HepG2 (cell line): Measurements from ENCODE around the gene CEACAM16. TPM values are rescaled to one million over a fixed set of nuclear protein-coding genes. Genes with fewer than 3 reads are reported as not detected.

ENCODE experiments used
- ATAC-seq: fragments of 200-7000 bp; cut with Tn5 transposase; 3 replicates; pipeline ENCODE4 v1.9.1; 2020; ENCODE audit warnings: mild to moderate bottlenecking, moderate library complexity
- BruUV-seq: library from RNA; stranded (reverse); fragments of 400-500 nt; replicated peaks from 2 replicates; lab custom pipeline; 2021; lab: Mats Ljungman, UMichigan
- CTCF ChIA-PET: fragments of 300-600 bp; formaldehyde crosslinking; extraction: SDS; loops from one replicate; lab custom pipeline; 2021; ENCODE audit warnings: low total read pairs, inconsistent platforms, low intra/inter-chr PET ratio; lab: Yijun Ruan, JAX
- POLR2A ChIA-PET: fragments of 350-600 bp; sonication (Branson Sonifier 250); formaldehyde crosslinking; loops from one replicate; lab custom pipeline; 2020; ENCODE audit warnings: antibody characterized with exemption, inconsistent platforms; lab: Yijun Ruan, JAX
- DNase-seq: peaks from one replicate; pipeline ENCODE4 v3.0.0-alpha.2; 2015; ENCODE audit warnings: low spot score
- FAIRE-seq: peaks from 3 replicates; lab custom pipeline; 2011; peaks lifted over from hg19 to GRCh38; lab: Jason Lieb, UNC
- H2AFZ ChIP-seq: one replicate; pipeline ENCODE4 v1.6.1; 2011; ENCODE audit warnings: low read length, inconsistent platforms
- H3K27ac ChIP-seq: fragments of 300-600 bp; 3 replicates; pipeline ENCODE4 v1.8.0; 2011; ENCODE audit warnings: mixed run types, mild to moderate bottlenecking, mixed read lengths, low read length, inconsistent platforms; ENCODE audit not compliant: insufficient read depth; ENCODE audit errors: extremely low read length
- H3K27me3 ChIP-seq, 2 experiments: fragments of 200-600 bp in 1 of 2; 2 replicates in 1 of 2; 3 replicates in 1 of 2; pipeline versions ENCODE4 v1.6.0 to v1.8.0; 2011; ENCODE audit warnings: low read length in 2 of 2, mild to moderate bottlenecking in 2 of 2, moderate library complexity in 2 of 2, inconsistent platforms in 1 of 2; ENCODE audit not compliant: insufficient read depth in 2 of 2, control insufficient read depth in 1 of 2
- H3K36me3 ChIP-seq, 2 experiments: fragments of 200-600 bp in 1 of 2; replicated peaks in 1 of 2; 2 replicates in 1 of 2; 3 replicates in 1 of 2; pipeline versions ENCODE4 v1.5.1 to v1.8.0; 2011; ENCODE audit warnings: low read length in 2 of 2, inconsistent platforms in 1 of 2; ENCODE audit not compliant: insufficient read depth in 2 of 2, control insufficient read depth in 1 of 2
- H3K4me1 ChIP-seq: 2 replicates; pipeline ENCODE4 v1.5.1; 2012; ENCODE audit warnings: low read length, inconsistent platforms; ENCODE audit not compliant: insufficient read depth
- H3K4me2 ChIP-seq: 2 replicates; pipeline ENCODE4 v1.6.0; 2011; ENCODE audit warnings: low read depth, low read length, inconsistent platforms
- H3K4me3 ChIP-seq, 3 experiments: fragments of 200-600 bp in 1 of 3; sonication (generic), shearing (Covaris generic) in 1 of 3; replicated peaks in 1 of 3; 2 replicates each; pipeline ENCODE4 v1.5.1; 2011 to 2016; ENCODE audit warnings: low read length in 3 of 3, inconsistent platforms in 2 of 3, low read depth in 2 of 3, mild to moderate bottlenecking in 2 of 3, control low read depth in 1 of 3, mixed read lengths in 1 of 3; ENCODE audit not compliant: insufficient read depth in 1 of 3
- H3K79me2 ChIP-seq: one replicate; pipeline ENCODE4 v1.6.1; 2011; ENCODE audit warnings: low read length, inconsistent platforms; ENCODE audit not compliant: insufficient read depth
- H3K9ac ChIP-seq: 2 replicates; pipeline ENCODE4 v1.6.0; 2011; ENCODE audit warnings: mild to moderate bottlenecking, low read depth, low read length, inconsistent platforms; ENCODE audit not compliant: insufficient read depth
- H3K9me3 ChIP-seq: 2 replicates; pipeline ENCODE4 v1.5.1; 2012; ENCODE audit warnings: mild to moderate bottlenecking, low read length
- H4K20me1 ChIP-seq: 2 replicates; pipeline ENCODE4 v1.6.0; 2011; ENCODE audit warnings: inconsistent platforms, mild to moderate bottlenecking, low read length, moderate library complexity; ENCODE audit not compliant: insufficient read depth
- ARID5B ChIP-seq: IDR thresholded peaks from 2 replicates; pipeline ENCODE4 v1.4.0; 2020; ENCODE audit warnings: mild to moderate bottlenecking, missing genetic modification reagents
- BCL6 ChIP-seq: IDR thresholded peaks from 2 replicates; pipeline ENCODE4 v1.6.1; 2016; ENCODE audit warnings: missing genetic modification reagents, missing compliant biosample characterization
- DPF2 ChIP-seq: sonication (generic); formaldehyde crosslinking; IDR thresholded peaks from 2 replicates; pipeline ENCODE4 v1.4.0; 2020; ENCODE audit warnings: mild to moderate bottlenecking, low read depth, missing genetic modification reagents, borderline replicate concordance
- LCORL ChIP-seq, 2 experiments: fragments of 450-650 bp in 1 of 2; sonication (generic) in 1 of 2; formaldehyde crosslinking in 1 of 2; IDR thresholded peaks; 2 replicates each; pipeline versions ENCODE4 v1.5.0 to v1.6.1; 2017 to 2020; ENCODE audit warnings: antibody characterized with exemption in 1 of 2, missing genetic modification reagents in 1 of 2
- NRL ChIP-seq: sonication (generic); formaldehyde crosslinking; IDR thresholded peaks from 2 replicates; pipeline ENCODE4 v1.5.0; 2020; ENCODE audit warnings: missing genetic modification reagents, mild to moderate bottlenecking, moderate library complexity, borderline replicate concordance
- PHF21A ChIP-seq: sonication (generic); formaldehyde crosslinking; IDR thresholded peaks from 2 replicates; pipeline ENCODE4 v1.5.0; 2020; ENCODE audit warnings: mild to moderate bottlenecking, missing genetic modification reagents
- RXRA ChIP-seq: sonication (generic); formaldehyde crosslinking; IDR thresholded peaks from 2 replicates; pipeline ENCODE4 v1.5.1; 2020; ENCODE audit warnings: missing genetic modification reagents
- SKI ChIP-seq: fragments of 450-650 bp; IDR thresholded peaks from one replicate; pipeline ENCODE4 v1.6.1; 2018; ENCODE audit warnings: mild to moderate bottlenecking; ENCODE audit not compliant: partially characterized antibody
- TBX2 ChIP-seq: sonication (generic); formaldehyde crosslinking; IDR thresholded peaks from 2 replicates; pipeline ENCODE4 v1.5.0; 2020; ENCODE audit warnings: missing genetic modification reagents, mild to moderate bottlenecking, borderline replicate concordance
- THAP7 ChIP-seq: sonication (generic); formaldehyde crosslinking; IDR thresholded peaks from 2 replicates; pipeline ENCODE4 v1.8.1; 2023; ENCODE audit warnings: mild to moderate bottlenecking, missing genetic modification reagents
- ZNF281 ChIP-seq: sonication (generic); formaldehyde crosslinking; IDR thresholded peaks from 2 replicates; pipeline ENCODE4 v1.4.0; 2020; ENCODE audit warnings: missing genetic modification reagents, borderline replicate concordance
- ZNF333 ChIP-seq: sonication (generic); formaldehyde crosslinking; IDR thresholded peaks from 2 replicates; pipeline ENCODE4 v1.4.0; 2020; ENCODE audit warnings: mild to moderate bottlenecking, missing genetic modification reagents, borderline replicate concordance
- ZNF501 ChIP-seq: sonication (generic); formaldehyde crosslinking; IDR thresholded peaks from 2 replicates; pipeline ENCODE4 v1.5.1; 2020; ENCODE audit warnings: mild to moderate bottlenecking, moderate library complexity, missing genetic modification reagents
- ZNF776 ChIP-seq: sonication (generic); formaldehyde crosslinking; IDR thresholded peaks from 2 replicates; pipeline ENCODE4 v1.4.0; 2020; ENCODE audit warnings: mild to moderate bottlenecking, missing genetic modification reagents
- WGBS: methylation state at CpG from one replicate; pipeline ENCODE4 v1.1.6; 2017; ENCODE audit warnings: low lambda C conversion rate; 5-methylcytosine and 5-hydroxymethylcytosine counted together
- in situ Hi-C: cut with HindIII; loops from 2 replicates; pipeline ENCODE4 v1.10.0; 2017; ENCODE audit warnings: low pct_unique_long_range_greater_than_20kb; ENCODE audit not compliant: extremely low pct_ligation_motif_present
- intact Hi-C: fragments of 100-400 bp; cut with micrococcal nuclease; formaldehyde crosslinking; loops from one replicate; pipeline ENCODE4 v1.10.0; 2022; ENCODE audit not compliant: unreplicated experiment
- polyA plus RNA-seq, 8 experiments: library from polyadenylated mRNA; depleted of rRNA in 3 of 8; stranded (reverse) in 7 of 8; unstranded in 1 of 8; fragments of >200 nt; fragmentation: Illumina TruSeq in 4 of 8; extraction: Trizol in 4 of 8; gene quantifications; 2 replicates each; pipeline versions ENCODE4 v1.2.1 to v1.2.3, GENCODE V29; 2011 to 2016; ENCODE audit warnings: low read depth in 4 of 8, missing spikeins in 1 of 8, mixed read lengths in 1 of 8; ENCODE audit not compliant: insufficient read depth in 1 of 8
- total RNA-seq, 5 experiments: library from RNA; depleted of rRNA; stranded (reverse); fragments of >200 nt; fragmentation: Illumina TruSeq; extraction: Trizol; gene quantifications; 2 replicates each; pipeline ENCODE4 v1.2.3, GENCODE V29; 2016; ENCODE audit warnings: low read depth in 1 of 5

The CEACAM16 gene
- total and polyA plus RNA-seq, 2 of the 13 experiments (the other 11 are each of a cell fraction or from before 2014, with no cell fraction given): not detected

- BruUV-seq: no TSS peak
- DNase-seq: peak; percentile 38
- Histone ChIP-seq H3K27ac (no peak overlapping the region), H3K36me3 (no peaks in the 10 kb centered on the region), H4K20me1 (no peaks in the 10 kb centered on the region), H3K79me2 (no peaks in the 10 kb centered on the region), H3K4me3 (peak overlapping the region in 1 of 3 experiments; percentile 24; a peak in 1 of 6 replicates), H3K9ac (no peak overlapping the region), H3K4me1 (peaks cover 76% of the 10 kb centered on the region), H2AFZ (no peak overlapping the region), H3K27me3 (no peaks in the 10 kb centered on the region), H3K4me2 (peak overlapping the region; percentile 55), H3K9me3 (no peaks in the 10 kb centered on the region)
- WGBS: 10% methylated on average over 7 of the region's 13 CpGs
- CTCF ChIA-PET: interaction anchor here (1.0 kb wide), 1 partner anchor 14 kb away, joined by 3 read pairs; no protein-coding TSS in a partner anchor
- ATAC-seq: peak; percentile 59
- in situ Hi-C loops: no loop called here
- intact Hi-C loops: no loop called here
- POLR2A ChIA-PET: interaction anchor here (1.2 kb wide), 1 partner anchor 12 kb away, joined by 3 read pairs; no protein-coding TSS in a partner anchor
- no peak for FAIRE-seq
- 0 out of 2 replicates have a peak, but pooled peaks have one; percentile 24 for TF ChIP-seq NRL (CRISPR knock-in tag)
- TF ChIP-seq ZNF281 (CRISPR knock-in tag): peak; percentile 62; the same call in 1 of the 2 replicates
- TF ChIP-seq TBX2 (CRISPR knock-in tag): peak; percentile 29; the same call in 1 of the 2 replicates
- TF ChIP-seq ZNF333 (CRISPR knock-in tag): 0 out of 2 replicates have a peak, but pooled peaks have one; percentile 41
- TF ChIP-seq LCORL (IDR thresholded peaks at IDR 0.05): no peak
- TF ChIP-seq LCORL (CRISPR knock-in tag; IDR thresholded peaks at IDR 0.05): peak; percentile 52; the same call in 1 of the 2 replicates
- TF ChIP-seq RXRA: peak; percentile 65; the same call in 1 of the 2 replicates
- 0 out of 2 replicates have a peak, but pooled peaks have one; percentile 23 for TF ChIP-seq PHF21A (CRISPR knock-in tag)
- TF ChIP-seq SKI: peak; percentile 84
- peak; percentile 33; the same call in 1 of the 2 replicates for TF ChIP-seq ARID5B (CRISPR knock-in tag)
- no peak for TF ChIP-seq THAP7 (CRISPR knock-in tag)
- no peak for TF ChIP-seq DPF2 (CRISPR knock-in tag)
- TF ChIP-seq BCL6 (CRISPR knock-in tag): peak; percentile 58
- TF ChIP-seq ZNF501 (CRISPR knock-in tag): no peak
- peak; percentile 54; the same call in 1 of the 2 replicates for TF ChIP-seq ZNF776 (CRISPR knock-in tag)
Measured at GRCh38 chr19:44737238-44738071, 38.5 kb downstream of the CEACAM16 start.
